Fibroblast of lung (primary cell): Measurements from ENCODE around the gene SNTN. TPM values are rescaled to one million over a fixed set of nuclear protein-coding genes. Genes with fewer than 3 reads are reported as not detected.

Source experiments
- DNase-seq, 2 donors: peaks; one replicate each; pipeline versions ENCODE4 v3.0.0 to v3.0.0-alpha.2; 2010; ENCODE audit warnings: low read depth in 2 of 2
- H2AFZ ChIP-seq: 2 replicates; pipeline ENCODE4 v1.5.1; 2012; ENCODE audit warnings: low read length, control low read depth, inconsistent platforms
- H3K27ac ChIP-seq: 2 replicates; pipeline ENCODE4 v1.5.1; 2011; ENCODE audit warnings: low read length, control low read depth; ENCODE audit not compliant: insufficient read depth
- H3K27me3 ChIP-seq: 2 replicates; pipeline ENCODE4 v1.5.1; 2011; ENCODE audit warnings: mild to moderate bottlenecking, low read length; ENCODE audit not compliant: control insufficient read depth, insufficient read depth
- H3K36me3 ChIP-seq: 2 replicates; pipeline ENCODE4 v1.5.1; 2011; ENCODE audit warnings: low read length; ENCODE audit not compliant: control insufficient read depth, insufficient read depth
- H3K4me1 ChIP-seq: 2 replicates; pipeline ENCODE4 v1.5.1; 2011; ENCODE audit warnings: low read length; ENCODE audit not compliant: control insufficient read depth, insufficient read depth; ENCODE audit errors: extremely low read depth
- H3K4me2 ChIP-seq: 2 replicates; pipeline ENCODE4 v1.5.1; 2011; ENCODE audit warnings: low read length, control low read depth; ENCODE audit not compliant: insufficient read depth; ENCODE audit errors: extremely low read depth
- H3K4me3 ChIP-seq, 4 experiments: fragments of 200-600 bp in 1 of 4; sonication (generic) in 1 of 4; replicated peaks in 1 of 4; 2 replicates each; pipeline ENCODE4 v1.5.1; 2011 to 2016; ENCODE audit warnings: low read length in 4 of 4, low read depth in 3 of 4, mild to moderate bottlenecking in 3 of 4, control low read depth in 2 of 4, inconsistent platforms in 1 of 4, mixed read lengths in 1 of 4; ENCODE audit not compliant: insufficient read depth in 1 of 4; ENCODE audit errors: control extremely low read depth in 1 of 4
- H3K79me2 ChIP-seq: 2 replicates; pipeline ENCODE4 v1.5.1; 2012; ENCODE audit warnings: mild to moderate bottlenecking, low read length, inconsistent platforms; ENCODE audit not compliant: control insufficient read depth, insufficient read depth
- H3K9ac ChIP-seq: 2 replicates; pipeline ENCODE4 v1.5.1; 2011; ENCODE audit warnings: mild to moderate bottlenecking, low read length, control low read depth; ENCODE audit not compliant: insufficient read depth
- H3K9me3 ChIP-seq: 2 replicates; pipeline ENCODE4 v1.5.1; 2012; ENCODE audit warnings: low read depth, low read length; ENCODE audit not compliant: control insufficient read depth, insufficient read depth
- H4K20me1 ChIP-seq: 2 replicates; pipeline ENCODE4 v1.5.1; 2011; ENCODE audit warnings: low read length; ENCODE audit not compliant: control insufficient read depth, insufficient read depth; ENCODE audit errors: extremely low read depth
- EZH2 ChIP-seq: IDR thresholded peaks from 2 replicates; pipeline ENCODE4 v1.5.1; 2012; ENCODE audit warnings: low read length, control low read depth, mild to moderate bottlenecking; ENCODE audit errors: missing control alignments
- polyA plus RNA-seq, 2 donors: library from polyadenylated mRNA; depleted of rRNA in 1 of 2; stranded (reverse) in 1 of 2; unstranded in 1 of 2; fragments of >200 nt; gene quantifications; 2 replicates each; pipeline ENCODE4 v1.2.1, GENCODE V29; 2011 to 2012; ENCODE audit warnings: missing spikeins in 1 of 2
- total RNA-seq: library from RNA; depleted of rRNA; stranded (reverse); fragments of >200 nt; gene quantifications from 2 replicates; pipeline ENCODE4 v1.2.1, GENCODE V29; 2014
- TF ChIP-seq, protein P1 (sequence below), 2 donors: IDR thresholded peaks in 1 of 2; conservative IDR thresholded peaks in 1 of 2; 1 replicate in 1 of 2; 2 replicates in 1 of 2; pipeline ENCODE4 v1.5.1; 2011 to 2012; ENCODE audit warnings: low read length in 2 of 2, control low read depth in 1 of 2, inconsistent platforms in 1 of 2, low read depth in 1 of 2, mild to moderate bottlenecking in 1 of 2

The SNTN gene
- total and polyA plus RNA-seq, 2 donors (not counting 1 experiment from before 2014, with no cell fraction given), result not detected

- Histone ChIP-seq H2AFZ (no peak overlapping the region), H3K4me2 (no peak overlapping the region), H3K36me3 (no peaks in the 10 kb centered on the region), H3K79me2 (no peaks in the 10 kb centered on the region), H4K20me1 (no peaks in the 10 kb centered on the region), H3K9ac (no peak overlapping the region), H3K4me1 (no peaks in the 10 kb centered on the region), H3K27me3 (no peaks in the 10 kb centered on the region), H3K27ac (no peak overlapping the region), H3K9me3 (no peaks in the 10 kb centered on the region), H3K4me3 (no peak overlapping the region)
- TF ChIP-seq EZH2, result no peak
- TF ChIP-seq, protein P1, sequence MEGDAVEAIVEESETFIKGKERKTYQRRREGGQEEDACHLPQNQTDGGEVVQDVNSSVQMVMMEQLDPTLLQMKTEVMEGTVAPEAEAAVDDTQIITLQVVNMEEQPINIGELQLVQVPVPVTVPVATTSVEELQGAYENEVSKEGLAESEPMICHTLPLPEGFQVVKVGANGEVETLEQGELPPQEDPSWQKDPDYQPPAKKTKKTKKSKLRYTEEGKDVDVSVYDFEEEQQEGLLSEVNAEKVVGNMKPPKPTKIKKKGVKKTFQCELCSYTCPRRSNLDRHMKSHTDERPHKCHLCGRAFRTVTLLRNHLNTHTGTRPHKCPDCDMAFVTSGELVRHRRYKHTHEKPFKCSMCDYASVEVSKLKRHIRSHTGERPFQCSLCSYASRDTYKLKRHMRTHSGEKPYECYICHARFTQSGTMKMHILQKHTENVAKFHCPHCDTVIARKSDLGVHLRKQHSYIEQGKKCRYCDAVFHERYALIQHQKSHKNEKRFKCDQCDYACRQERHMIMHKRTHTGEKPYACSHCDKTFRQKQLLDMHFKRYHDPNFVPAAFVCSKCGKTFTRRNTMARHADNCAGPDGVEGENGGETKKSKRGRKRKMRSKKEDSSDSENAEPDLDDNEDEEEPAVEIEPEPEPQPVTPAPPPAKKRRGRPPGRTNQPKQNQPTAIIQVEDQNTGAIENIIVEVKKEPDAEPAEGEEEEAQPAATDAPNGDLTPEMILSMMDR (conservative IDR thresholded peaks at IDR 0.05 in 1 of 2, IDR thresholded peaks at IDR 0.05 in 1 of 2; ENCODE audit: low read depth in 1 of 2, low read length in 2 of 2), result no peak
- DNase-seq, result no peak
Measured at GRCh38 chr3:63635186-63635585, 17.3 kb upstream of the SNTN start.

DNA sequence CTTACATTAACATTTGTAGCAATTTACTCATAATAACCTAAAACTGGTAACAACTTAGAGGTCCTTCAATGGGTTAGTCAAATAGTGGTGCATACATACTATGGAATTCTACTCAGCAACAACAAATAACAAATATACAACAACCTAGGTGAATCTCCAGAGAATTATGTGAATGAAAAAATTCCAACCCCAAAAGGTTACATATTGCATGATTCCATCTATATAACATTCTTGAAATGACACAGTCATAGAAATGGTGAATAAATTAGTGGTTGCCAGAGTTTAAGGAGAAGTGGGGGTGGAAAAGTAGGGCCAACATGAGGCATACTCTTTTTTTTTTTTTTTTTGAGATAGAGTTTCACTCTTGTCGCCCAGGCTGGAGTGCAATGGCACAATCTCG is 12.7 kb upstream of the SNTN start:
- Histone ChIP-seq H3K27me3 (no peaks in the 10 kb centered on the region), H3K79me2 (no peaks in the 10 kb centered on the region), H3K4me3 (no peak overlapping the region), H3K27ac (no peak overlapping the region), H2AFZ (no peak overlapping the region), H3K36me3 (no peaks in the 10 kb centered on the region), H3K9ac (no peak overlapping the region), H3K9me3 (no peaks in the 10 kb centered on the region), H4K20me1 (no peaks in the 10 kb centered on the region), H3K4me1 (no peaks in the 10 kb centered on the region), H3K4me2 (no peak overlapping the region)
- peak in 1 of 2 donors; percentile 33 for DNase-seq
- TF ChIP-seq, protein P1 (conservative IDR thresholded peaks at IDR 0.05 in 1 of 2, IDR thresholded peaks at IDR 0.05 in 1 of 2; ENCODE audit: low read depth in 1 of 2, low read length in 2 of 2), result no peak
- no peak for TF ChIP-seq EZH2

- Histone ChIP-seq H3K4me2 (no peak overlapping the region), H3K4me3 (no peak overlapping the region), H3K79me2 (no peaks in the 10 kb centered on the region), H3K9me3 (no peaks in the 10 kb centered on the region), H3K27me3 (no peaks in the 10 kb centered on the region), H4K20me1 (no peaks in the 10 kb centered on the region), H3K36me3 (no peaks in the 10 kb centered on the region), H3K27ac (no peak overlapping the region), H3K9ac (no peak overlapping the region), H3K4me1 (no peaks in the 10 kb centered on the region), H2AFZ (no peak overlapping the region)
- no peak for DNase-seq
- TF ChIP-seq, protein P1 (conservative IDR thresholded peaks at IDR 0.05 in 1 of 2, IDR thresholded peaks at IDR 0.05 in 1 of 2; ENCODE audit: low read depth in 1 of 2, low read length in 2 of 2), result no peak
- no peak for TF ChIP-seq EZH2
Measured at GRCh38 chr3:63642488-63642887, 10.0 kb upstream of the SNTN start.
